Measurements from ENCODE around the gene COL15A1. TPM values are rescaled to one million over a fixed set of nuclear protein-coding genes. Genes with fewer than 3 reads are reported as not detected.

The COL15A1 gene
- total RNA-seq, 4 donors from 2014 or later = 134 to 256 (median 145) TPM

DNA sequence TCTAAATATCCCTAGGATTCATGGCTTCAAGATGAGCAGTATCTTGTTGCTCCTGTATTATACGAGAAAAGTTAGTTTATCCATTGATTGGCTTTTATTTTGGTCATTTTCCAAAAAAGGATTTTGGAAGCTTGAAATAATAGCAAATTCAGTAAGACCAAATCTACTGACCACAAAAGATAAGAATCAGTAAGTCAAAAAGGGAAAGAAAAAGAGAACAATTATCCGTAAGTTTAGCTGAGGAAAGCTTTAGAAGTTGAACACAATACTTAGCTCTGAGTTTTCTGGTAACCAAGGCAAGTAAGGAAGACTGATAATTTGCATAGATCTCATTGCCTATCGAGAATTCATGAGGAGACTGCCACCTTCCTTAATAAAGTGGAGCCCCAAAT lies 170.3 kb downstream of the COL15A1 start:
- intact Hi-C loops (cut with DNase I) = no loop called here
- DNase-seq (ENCODE audit: extremely low spot score) = no peak
- Histone ChIP-seq H3K4me1 (peaks cover 34 to 74% (median 69%) of the 10 kb centered on the region in 4 donors), H3K9me3 (no peaks in the 10 kb centered on the region), H3K27me3 (no peaks in the 10 kb centered on the region), H3K4me3 (no peak overlapping the region), H3K27ac (replicated peaks in 1 of 4) (peak overlapping the region in 3 of 4 donors; percentile 2 to 30 (median 5)), H3K36me3 (no peaks in the 10 kb centered on the region)
- 76% methylated on average over 3 of the region's 3 CpGs for WGBS
- TF ChIP-seq POLR2AphosphoS5 (IDR thresholded peaks at IDR 0.05) (no peak), EP300 (IDR thresholded peaks at IDR 0.05) (no peak)

GRCh38 chr9:99114846-99115500 lies 171.3 kb downstream of the COL15A1 start:
- no peak for DNase-seq (ENCODE audit: extremely low spot score)
- Histone ChIP-seq H3K9me3 (no peaks in the 10 kb centered on the region), H3K4me1 (peaks cover 34 to 76% (median 64%) of the 10 kb centered on the region in 4 donors), H3K27ac (replicated peaks in 1 of 4) (peak overlapping the region in 1 of 4 donors; percentile 30), H3K27me3 (no peaks in the 10 kb centered on the region), H3K36me3 (no peaks in the 10 kb centered on the region), H3K4me3 (no peak overlapping the region)
- TF ChIP-seq POLR2AphosphoS5 (IDR thresholded peaks at IDR 0.05) (no peak), EP300 (IDR thresholded peaks at IDR 0.05) (no peak), POLR2A (IDR thresholded peaks at IDR 0.05; ENCODE audit: low read depth) (no peak)
- TF ChIP-seq, protein P1, sequence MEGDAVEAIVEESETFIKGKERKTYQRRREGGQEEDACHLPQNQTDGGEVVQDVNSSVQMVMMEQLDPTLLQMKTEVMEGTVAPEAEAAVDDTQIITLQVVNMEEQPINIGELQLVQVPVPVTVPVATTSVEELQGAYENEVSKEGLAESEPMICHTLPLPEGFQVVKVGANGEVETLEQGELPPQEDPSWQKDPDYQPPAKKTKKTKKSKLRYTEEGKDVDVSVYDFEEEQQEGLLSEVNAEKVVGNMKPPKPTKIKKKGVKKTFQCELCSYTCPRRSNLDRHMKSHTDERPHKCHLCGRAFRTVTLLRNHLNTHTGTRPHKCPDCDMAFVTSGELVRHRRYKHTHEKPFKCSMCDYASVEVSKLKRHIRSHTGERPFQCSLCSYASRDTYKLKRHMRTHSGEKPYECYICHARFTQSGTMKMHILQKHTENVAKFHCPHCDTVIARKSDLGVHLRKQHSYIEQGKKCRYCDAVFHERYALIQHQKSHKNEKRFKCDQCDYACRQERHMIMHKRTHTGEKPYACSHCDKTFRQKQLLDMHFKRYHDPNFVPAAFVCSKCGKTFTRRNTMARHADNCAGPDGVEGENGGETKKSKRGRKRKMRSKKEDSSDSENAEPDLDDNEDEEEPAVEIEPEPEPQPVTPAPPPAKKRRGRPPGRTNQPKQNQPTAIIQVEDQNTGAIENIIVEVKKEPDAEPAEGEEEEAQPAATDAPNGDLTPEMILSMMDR (IDR thresholded peaks at IDR 0.05) = no peak
- WGBS = 73% methylated on average over 6 of the region's 6 CpGs
- intact Hi-C loops (cut with DNase I) = no loop called here

DNA sequence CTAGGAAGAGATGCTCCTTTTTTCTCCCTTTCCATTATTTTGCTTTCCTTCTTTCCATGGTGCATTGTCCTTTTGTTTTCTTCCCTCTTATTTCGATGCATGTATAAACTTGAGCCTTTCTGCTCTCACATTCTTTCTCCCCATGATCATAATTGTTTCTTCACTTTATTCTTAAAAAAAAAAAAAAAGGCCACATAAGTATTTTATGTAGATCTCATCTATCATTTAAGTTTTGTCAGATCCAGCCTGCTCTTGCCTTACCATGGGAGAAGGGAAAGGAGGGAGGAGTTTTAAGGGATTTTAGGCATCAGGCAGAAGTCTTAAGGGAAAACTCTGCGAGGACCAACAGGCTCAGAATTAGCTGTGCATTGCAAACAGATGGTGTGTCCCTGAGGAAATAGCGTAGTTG lies 172.3 kb downstream of the COL15A1 start:
- TF ChIP-seq, protein P1 (IDR thresholded peaks at IDR 0.05) = no peak
- no peak for TF ChIP-seq POLR2A (IDR thresholded peaks at IDR 0.05; ENCODE audit: low read depth)
- TF ChIP-seq POLR2AphosphoS5 (IDR thresholded peaks at IDR 0.05) = no peak
- TF ChIP-seq EP300 (IDR thresholded peaks at IDR 0.05) = no peak
- H3K4me1 ChIP-seq = peaks cover 34 to 77% (median 67%) of the 10 kb centered on the region in 4 donors
- intact Hi-C loops (cut with DNase I) = no loop called here

DNA sequence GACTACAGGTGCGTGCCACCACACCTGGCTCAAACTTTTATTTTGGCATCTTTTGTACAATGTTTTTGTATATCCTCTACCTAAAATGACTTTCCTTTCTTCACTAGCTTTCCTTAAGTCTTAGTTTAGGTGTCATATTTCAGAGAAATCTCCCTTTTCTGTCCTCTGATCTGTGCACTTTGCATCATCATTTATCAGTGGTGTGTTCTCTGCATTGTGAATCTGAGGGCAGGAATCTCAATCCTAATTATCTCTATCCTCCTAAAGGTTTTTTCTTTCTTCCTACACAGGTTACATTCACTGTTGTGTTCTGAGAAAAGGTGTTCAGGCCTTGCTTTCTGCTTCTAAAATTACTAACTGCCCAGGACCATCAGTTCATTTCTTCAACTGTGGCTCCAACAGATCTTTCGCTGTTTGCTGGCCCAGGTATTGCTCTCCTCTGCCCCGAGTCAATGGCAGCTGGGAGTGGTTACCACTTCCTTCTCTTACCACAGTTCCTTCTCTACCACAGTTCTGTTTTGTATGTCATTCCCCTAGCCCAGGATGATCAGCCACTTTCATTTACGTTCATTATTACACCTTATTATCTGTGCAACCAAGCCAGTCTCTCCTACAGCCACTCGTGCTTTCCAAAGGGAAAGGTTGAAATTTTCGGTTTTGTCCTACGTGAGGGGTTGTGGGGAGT lies 175.2 kb downstream of the COL15A1 start:
- WGBS = 81% methylated on average over 7 of the region's 7 CpGs
- no peaks in the 10 kb centered on the region for H3K27me3 ChIP-seq
- DNase-seq (ENCODE audit: extremely low spot score) = no peak
- peak in 1 of 2 donors; percentile 4 for TF ChIP-seq POLR2AphosphoS5 (IDR thresholded peaks at IDR 0.05)
- no peak for TF ChIP-seq EP300 (IDR thresholded peaks at IDR 0.05)
- intact Hi-C loops (cut with DNase I) = no loop called here
- H3K36me3 ChIP-seq = no peaks in the 10 kb centered on the region
- H3K4me1 ChIP-seq = peaks cover 24 to 68% (median 57%) of the 10 kb centered on the region in 4 donors
- H3K27ac ChIP-seq (replicated peaks in 1 of 4) = no peak overlapping the region
- H3K9me3 ChIP-seq = no peaks in the 10 kb centered on the region
- H3K4me3 ChIP-seq = no peak overlapping the region

More for the DNA sequence above, 172.3 kb downstream of the COL15A1 start:
- WGBS = 62% methylated on average over 3 of the region's 3 CpGs
- no peak for DNase-seq (ENCODE audit: extremely low spot score)
- Histone ChIP-seq H3K27me3 (no peaks in the 10 kb centered on the region), H3K9me3 (no peaks in the 10 kb centered on the region), H3K4me3 (no peak overlapping the region), H3K36me3 (no peaks in the 10 kb centered on the region), H3K27ac (replicated peaks in 1 of 4) (no peak overlapping the region)

DNA sequence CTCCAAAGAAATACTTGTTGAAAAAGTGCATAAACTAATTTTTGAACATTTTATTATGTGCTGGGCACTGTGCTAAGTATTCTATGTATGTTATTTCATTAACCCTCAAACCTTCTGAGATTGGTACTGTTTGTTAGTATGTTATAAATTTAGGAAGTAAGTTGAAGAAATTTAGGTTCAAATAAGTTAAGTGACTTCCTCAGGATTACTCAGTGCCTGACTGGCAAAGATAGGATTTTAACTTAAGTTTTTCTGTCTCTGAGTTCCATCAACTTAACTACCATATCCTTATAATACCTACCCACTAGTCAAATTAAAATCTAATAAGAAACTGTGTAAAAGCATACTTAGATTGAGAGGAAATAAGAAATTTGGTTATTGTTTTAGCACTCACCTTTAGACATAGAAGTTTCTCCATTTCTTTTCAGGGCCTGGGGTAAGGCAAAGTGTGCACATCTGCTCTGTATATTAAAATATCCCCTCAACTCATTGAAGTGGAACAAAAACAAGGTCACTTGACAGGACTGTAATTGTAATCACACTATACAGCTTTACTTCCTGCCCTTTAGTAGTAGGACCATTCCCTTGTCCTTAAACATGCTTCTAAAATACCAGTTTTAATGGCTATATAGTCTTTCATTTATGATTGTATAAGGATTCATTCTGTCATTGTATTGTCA lies 176.4 kb downstream of the COL15A1 start:
- TF ChIP-seq, protein P1 (IDR thresholded peaks at IDR 0.05) = no peak
- TF ChIP-seq EP300 (IDR thresholded peaks at IDR 0.05) (no peak), POLR2A (IDR thresholded peaks at IDR 0.05; ENCODE audit: low read depth) (no peak), POLR2AphosphoS5 (IDR thresholded peaks at IDR 0.05) (no peak)
- Histone ChIP-seq H3K9me3 (no peaks in the 10 kb centered on the region), H3K27ac (replicated peaks in 1 of 4) (no peak overlapping the region), H3K4me1 (peaks cover 12 to 56% (median 50%) of the 10 kb centered on the region in 4 donors), H3K27me3 (no peaks in the 10 kb centered on the region), H3K4me3 (no peak overlapping the region), H3K36me3 (no peaks in the 10 kb centered on the region)
- intact Hi-C loops (cut with DNase I) = no loop called here
- no peak for DNase-seq (ENCODE audit: extremely low spot score)

Other genes with a start within 250 kb of the COL15A1 start
- under 1 TPM in 2 of 4 donors, not detected in 2; 0.17 to 0.26 TPM for gene GABBR2, start 235.0 kb upstream of the COL15A1 start, total RNA-seq
- 10 to 100 TPM; 15.8 to 31.4 (median 23.6) TPM for gene ANKS6, start 147.4 kb upstream of the COL15A1 start, total RNA-seq
- 10 to 100 TPM; 12.4 to 22.4 (median 16.2) TPM for gene GALNT12, start 136.2 kb upstream of the COL15A1 start, total RNA-seq
- 10 to 100 TPM; 33.7 to 63.1 (median 48.1) TPM for gene TGFBR1, start 161.2 kb downstream of the COL15A1 start, total RNA-seq

Data from esophagus muscularis mucosa (tissue), 4 donors.